Mesenchymal stem cell (in vitro differentiated cells and primary cell): ENCODE results near the gene KCNQ4.
A peak's percentile ranks its signal among the peaks of the same experiment; 100 is the strongest.

ENCODE experiments used
- DNase-seq: peaks from one replicate; pipeline ENCODE4 v3.0.0-alpha.2; 2013
- H2AFZ ChIP-seq: one replicate; pipeline ENCODE4 v1.6.1; 2013; ENCODE audit warnings: low read depth, mild to moderate bottlenecking, control low read depth, inconsistent platforms, low read length, moderate library complexity
- H2AK5ac ChIP-seq: 2 replicates; pipeline ENCODE4 v1.6.1; 2013; ENCODE audit warnings: low read length, moderate library complexity, mild to moderate bottlenecking, inconsistent platforms; ENCODE audit not compliant: severe bottlenecking
- H2BK120ac ChIP-seq: one replicate; pipeline ENCODE4 v1.6.1; 2013; ENCODE audit warnings: low read depth, mild to moderate bottlenecking, inconsistent platforms, low read length, moderate library complexity
- H2BK12ac ChIP-seq, 2 experiments: one replicate each; pipeline ENCODE4 v1.6.1; 2013; ENCODE audit warnings: inconsistent platforms in 2 of 2, low read length in 2 of 2, mild to moderate bottlenecking in 2 of 2, moderate library complexity in 2 of 2, control low read depth in 1 of 2
- H2BK15ac ChIP-seq: one replicate; pipeline ENCODE4 v1.6.1; 2013; ENCODE audit warnings: mild to moderate bottlenecking, low read depth, inconsistent platforms; ENCODE audit not compliant: poor library complexity, severe bottlenecking
- H2BK5ac ChIP-seq: 2 replicates; pipeline ENCODE4 v1.6.1; 2013; ENCODE audit warnings: low read depth, mild to moderate bottlenecking, low read length, control low read depth, inconsistent platforms; ENCODE audit not compliant: poor library complexity, severe bottlenecking
- H3K14ac ChIP-seq, 2 experiments: one replicate each; pipeline ENCODE4 v1.6.1; 2013; ENCODE audit warnings: inconsistent platforms in 2 of 2, low read length in 2 of 2, control low read depth in 1 of 2, mild to moderate bottlenecking in 1 of 2, moderate library complexity in 1 of 2
- H3K18ac ChIP-seq, 2 experiments: one replicate each; pipeline ENCODE4 v1.6.1; 2013; ENCODE audit warnings: inconsistent platforms in 2 of 2, low read length in 2 of 2, control low read depth in 1 of 2, low read depth in 1 of 2, mild to moderate bottlenecking in 1 of 2
- H3K23ac ChIP-seq, 2 experiments: one replicate each; pipeline ENCODE4 v1.6.1; 2013; ENCODE audit warnings: inconsistent platforms in 2 of 2, low read length in 2 of 2, mild to moderate bottlenecking in 2 of 2, moderate library complexity in 2 of 2, control low read depth in 1 of 2
- H3K27ac ChIP-seq: 2 replicates; pipeline ENCODE4 v1.5.1; 2013; ENCODE audit warnings: mild to moderate bottlenecking, moderate library complexity, low read length, control low read depth, inconsistent platforms; ENCODE audit not compliant: poor library complexity, severe bottlenecking
- H3K27me3 ChIP-seq, 2 experiments: 2 replicates each; pipeline versions ENCODE4 v1.6.1 to v1.7.0; 2013; ENCODE audit warnings: low read length in 2 of 2, mild to moderate bottlenecking in 2 of 2, moderate library complexity in 2 of 2, control low read depth in 1 of 2, inconsistent platforms in 1 of 2; ENCODE audit not compliant: control insufficient read depth in 1 of 2, insufficient read depth in 1 of 2
- H3K36me3 ChIP-seq, 2 experiments: 2 replicates each; pipeline versions ENCODE4 v1.6.1 to v1.7.0; 2013; ENCODE audit warnings: low read length in 2 of 2, control low read depth in 1 of 2, inconsistent platforms in 1 of 2, low read depth in 1 of 2, mild to moderate bottlenecking in 1 of 2; ENCODE audit not compliant: insufficient read depth in 2 of 2, control insufficient read depth in 1 of 2
- H3K4ac ChIP-seq, 2 experiments: one replicate each; pipeline ENCODE4 v1.6.1; 2013; ENCODE audit warnings: inconsistent platforms in 2 of 2, low read length in 2 of 2, mild to moderate bottlenecking in 2 of 2, moderate library complexity in 2 of 2, control low read depth in 1 of 2, low read depth in 1 of 2
- H3K4me1 ChIP-seq: 2 replicates; pipeline ENCODE4 v1.6.1; 2013; ENCODE audit warnings: low read depth, low read length, control low read depth; ENCODE audit not compliant: control insufficient read depth, insufficient read depth
- H3K4me2 ChIP-seq: 2 replicates; pipeline ENCODE4 v1.6.1; 2013; ENCODE audit warnings: low read length, mild to moderate bottlenecking, inconsistent platforms; ENCODE audit not compliant: poor library complexity, severe bottlenecking
- H3K4me3 ChIP-seq, 2 experiments: 2 replicates each; pipeline versions ENCODE4 v1.5.1 to v1.7.0; 2013; ENCODE audit warnings: low read length in 2 of 2, mild to moderate bottlenecking in 2 of 2, control low read depth in 1 of 2, low read depth in 1 of 2; ENCODE audit not compliant: insufficient read depth in 1 of 2
- H3K79me1 ChIP-seq: replicated peaks from 2 replicates; pipeline ENCODE4 v1.6.1; 2013; ENCODE audit warnings: mild to moderate bottlenecking, control low read depth, low read length, inconsistent platforms; ENCODE audit not compliant: poor library complexity, severe bottlenecking
- H3K9ac ChIP-seq: 2 replicates; pipeline ENCODE4 v1.7.0; 2013; ENCODE audit warnings: mild to moderate bottlenecking, low read length, moderate library complexity
- H3K9me3 ChIP-seq: 2 replicates; pipeline ENCODE4 v1.7.0; 2013; ENCODE audit warnings: mild to moderate bottlenecking, low read length; ENCODE audit not compliant: control insufficient read depth
- H4K8ac ChIP-seq: one replicate; pipeline ENCODE4 v1.6.1; 2013; ENCODE audit warnings: inconsistent platforms, mild to moderate bottlenecking, low read length, moderate library complexity
- H4K91ac ChIP-seq: one replicate; pipeline ENCODE4 v1.6.1; 2013; ENCODE audit warnings: mild to moderate bottlenecking, low read length, inconsistent platforms
- WGBS: methylation state at CpG from one replicate; pipeline ENCODE4 v1.1.7; 2013; ENCODE audit warnings: mixed read lengths; 5-methylcytosine and 5-hydroxymethylcytosine counted together

The KCNQ4 gene

DNA sequence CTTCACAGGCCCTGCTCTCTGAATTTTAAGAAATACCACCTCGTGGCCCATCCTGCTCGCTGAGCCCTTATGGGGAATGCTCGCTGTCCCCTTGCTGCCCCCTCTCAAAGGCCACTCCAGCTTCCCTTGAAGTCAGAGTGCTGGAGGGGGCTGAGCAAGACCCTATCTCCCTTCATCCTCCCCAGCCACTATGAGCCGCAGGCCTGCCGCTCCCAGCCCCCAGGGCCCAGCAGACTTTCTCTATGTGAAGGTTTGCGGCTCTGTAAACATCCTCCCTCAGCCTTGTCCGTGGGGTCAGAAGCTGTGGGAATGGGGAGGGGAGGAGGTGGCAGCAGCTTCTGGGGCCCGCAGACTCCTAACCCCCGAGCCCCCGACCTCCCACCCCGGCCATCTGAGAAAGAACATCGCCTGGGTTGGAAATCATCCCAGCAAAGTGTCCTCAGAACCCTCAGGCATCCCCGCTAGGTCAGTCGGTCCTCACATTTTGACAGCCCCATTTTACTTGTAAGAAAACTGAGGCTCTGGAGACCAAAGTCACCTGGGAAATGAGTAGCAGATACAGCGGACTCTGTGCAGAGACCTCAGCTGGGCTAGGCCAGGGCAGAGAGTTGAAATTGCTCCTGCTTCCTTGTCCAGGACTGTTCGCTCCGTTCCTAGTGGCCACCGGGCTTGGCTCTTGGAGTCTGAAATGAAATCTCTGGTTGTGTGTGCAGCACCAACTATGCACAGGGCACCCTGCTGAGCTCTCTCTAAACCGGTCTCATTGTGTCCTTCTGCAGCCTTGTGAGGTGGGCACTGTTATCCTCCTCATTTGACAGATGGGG is 4.4 kb downstream of the KCNQ4 start:
- 65% methylated on average over 18 of the region's 19 CpGs for WGBS
- H3K4ac ChIP-seq: peak overlapping the region in 1 of 2 experiments; percentile 69
- no peak overlapping the region for H3K9ac ChIP-seq
- no peak overlapping the region for H3K23ac ChIP-seq
- no peak overlapping the region for H3K27ac ChIP-seq
- H3K14ac ChIP-seq: peak overlapping the region in 1 of 2 experiments; percentile 18
- H2AFZ ChIP-seq: peak overlapping the region; percentile 29
- H3K18ac ChIP-seq: peak overlapping the region in 1 of 2 experiments; percentile 49
- H2BK12ac ChIP-seq: peak overlapping the region in 1 of 2 experiments; percentile 10
- no peaks in the 10 kb centered on the region for H3K79me1 ChIP-seq
- H2BK15ac ChIP-seq: no peak overlapping the region
- no peak overlapping the region for H2AK5ac ChIP-seq
- peak overlapping the region; percentile 77 for H4K91ac ChIP-seq
- H3K4me3 ChIP-seq: no peak overlapping the region
- no peak overlapping the region for H2BK120ac ChIP-seq
- peaks cover 12 to 80% of the 10 kb centered on the region in 2 experiments for H3K27me3 ChIP-seq
- H3K9me3 ChIP-seq: no peaks in the 10 kb centered on the region
- no peak for DNase-seq
- H4K8ac ChIP-seq: peak overlapping the region; percentile 46
- H2BK5ac ChIP-seq: no peak overlapping the region
- no peak overlapping the region for H3K4me2 ChIP-seq
- H3K36me3 ChIP-seq: no peaks in the 10 kb centered on the region
- H3K4me1 ChIP-seq: peaks cover 9% of the 10 kb centered on the region

- H3K9me3 ChIP-seq: no peaks in the 10 kb centered on the region
- no peak overlapping the region for H2BK5ac ChIP-seq
- H3K36me3 ChIP-seq: no peaks in the 10 kb centered on the region
- no peak overlapping the region for H3K23ac ChIP-seq
- no peak overlapping the region for H2BK12ac ChIP-seq
- no peak overlapping the region for H3K4me3 ChIP-seq
- H4K91ac ChIP-seq: no peak overlapping the region
- H3K18ac ChIP-seq: no peak overlapping the region
- no peak overlapping the region for H2AFZ ChIP-seq
- H2AK5ac ChIP-seq: no peak overlapping the region
- H3K4me1 ChIP-seq: peaks cover 4% of the 10 kb centered on the region
- no peak overlapping the region for H2BK120ac ChIP-seq
- no peaks in the 10 kb centered on the region for H3K79me1 ChIP-seq
- H4K8ac ChIP-seq: no peak overlapping the region
- 90% methylated on average over 15 of the region's 17 CpGs for WGBS
- no peak overlapping the region for H3K4ac ChIP-seq
- no peak overlapping the region for H2BK15ac ChIP-seq
- no peak overlapping the region for H3K14ac ChIP-seq
- no peak overlapping the region for H3K27ac ChIP-seq
- no peak overlapping the region for H3K4me2 ChIP-seq
- H3K9ac ChIP-seq: no peak overlapping the region
- H3K27me3 ChIP-seq: peaks cover 15 to 84% of the 10 kb centered on the region in 2 experiments
- no peak for DNase-seq
Measured at GRCh38 chr1:40788561-40789341, 5.2 kb downstream of the KCNQ4 start.

DNA sequence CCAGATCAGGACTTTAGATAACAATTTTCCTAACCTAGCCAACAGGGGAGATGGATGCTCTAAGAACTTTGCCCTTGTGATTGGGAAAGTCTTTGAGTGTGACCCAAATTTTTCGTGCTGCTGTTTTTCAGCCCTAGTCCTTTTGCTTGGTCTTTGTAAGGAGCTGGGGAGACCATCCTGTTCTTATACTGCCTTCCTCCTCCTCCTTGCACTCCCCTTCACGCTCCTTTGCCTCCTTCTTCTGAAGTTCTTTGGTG is 5.7 kb downstream of the KCNQ4 start:
- H3K4me2 ChIP-seq: no peak overlapping the region
- 76% methylated on average over 2 of the region's 2 CpGs for WGBS
- H4K8ac ChIP-seq: no peak overlapping the region
- H3K4me3 ChIP-seq: no peak overlapping the region
- no peak overlapping the region for H3K18ac ChIP-seq
- H2BK120ac ChIP-seq: no peak overlapping the region
- DNase-seq: no peak
- H4K91ac ChIP-seq: no peak overlapping the region
- no peaks in the 10 kb centered on the region for H3K36me3 ChIP-seq
- no peak overlapping the region for H2BK5ac ChIP-seq
- H2BK15ac ChIP-seq: no peak overlapping the region
- no peak overlapping the region for H3K4ac ChIP-seq
- H3K14ac ChIP-seq: no peak overlapping the region
- peaks cover 2% of the 10 kb centered on the region for H3K4me1 ChIP-seq
- H3K27me3 ChIP-seq: peaks cover 20 to 87% of the 10 kb centered on the region in 2 experiments
- no peak overlapping the region for H3K27ac ChIP-seq
- H3K9me3 ChIP-seq: no peaks in the 10 kb centered on the region
- no peak overlapping the region for H3K9ac ChIP-seq
- no peak overlapping the region for H2AK5ac ChIP-seq
- no peak overlapping the region for H3K23ac ChIP-seq
- H2AFZ ChIP-seq: no peak overlapping the region
- no peaks in the 10 kb centered on the region for H3K79me1 ChIP-seq
- H2BK12ac ChIP-seq: no peak overlapping the region

- no peak overlapping the region for H3K4me2 ChIP-seq
- H3K9me3 ChIP-seq: no peaks in the 10 kb centered on the region
- no peak overlapping the region for H3K4me3 ChIP-seq
- no peak overlapping the region for H2BK5ac ChIP-seq
- H4K8ac ChIP-seq: no peak overlapping the region
- 83% methylated on average over 13 of the region's 13 CpGs for WGBS
- H3K27ac ChIP-seq: no peak overlapping the region
- no peaks in the 10 kb centered on the region for H3K4me1 ChIP-seq
- H2BK12ac ChIP-seq: no peak overlapping the region
- H3K14ac ChIP-seq: no peak overlapping the region
- H3K79me1 ChIP-seq: no peaks in the 10 kb centered on the region
- no peak overlapping the region for H3K9ac ChIP-seq
- no peak overlapping the region for H2AK5ac ChIP-seq
- no peaks in the 10 kb centered on the region for H3K36me3 ChIP-seq
- no peak for DNase-seq
- H3K4ac ChIP-seq: no peak overlapping the region
- H3K23ac ChIP-seq: no peak overlapping the region
- no peak overlapping the region for H2AFZ ChIP-seq
- H3K27me3 ChIP-seq: peaks cover 20 to 85% of the 10 kb centered on the region in 2 experiments
- H2BK15ac ChIP-seq: no peak overlapping the region
- H4K91ac ChIP-seq: no peak overlapping the region
- H2BK120ac ChIP-seq: no peak overlapping the region
- H3K18ac ChIP-seq: no peak overlapping the region
Measured at GRCh38 chr1:40789661-40790430, 6.3 kb downstream of the KCNQ4 start.
